Left ventricle myocardium inferior (tissue), 1 donor: ENCODE data around the gene BAMBI. TPM values are rescaled to one million over a fixed set of nuclear protein-coding genes. Genes with fewer than 3 reads are reported as not detected.

Source experiments
- DNase-seq: peaks from one replicate; pipeline ENCODE4 v3.0.0-alpha.2; 2020
- H3K27ac ChIP-seq: fragments of 200-600 bp; replicated peaks from 2 replicates; pipeline ENCODE4 v1.8.0; 2021
- H3K27me3 ChIP-seq: fragments of 200-600 bp; 2 replicates; pipeline ENCODE4 v1.8.0; 2021; ENCODE audit warnings: low read depth
- H3K36me3 ChIP-seq: fragments of 200-600 bp; 2 replicates; pipeline ENCODE4 v1.8.0; 2021
- H3K4me1 ChIP-seq: fragments of 200-600 bp; 2 replicates; pipeline ENCODE4 v1.8.0; 2021
- H3K4me3 ChIP-seq: fragments of 200-600 bp; 2 replicates; pipeline ENCODE4 v1.8.0; 2021; ENCODE audit warnings: mild to moderate bottlenecking, moderate library complexity
- H3K9me3 ChIP-seq: fragments of 200-600 bp; replicated peaks from 2 replicates; pipeline ENCODE4 v1.8.0; 2021
- CTCF ChIP-seq: fragments of 200-600 bp; IDR thresholded peaks from 2 replicates; pipeline ENCODE4 v1.8.0; 2021; ENCODE audit warnings: antibody characterized with exemption, mild to moderate bottlenecking, borderline replicate concordance
- intact Hi-C: fragments of 100-400 bp; cut with micrococcal nuclease; formaldehyde crosslinking; loops from one replicate; pipeline ENCODE4 v1.11.0; 2022
- total RNA-seq: library from RNA; stranded (reverse); fragmentation: NEBNext Ultra II Directional; extraction: Animal tissue kit (Norgen Biotek cat#: 25700); gene quantifications from one replicate; pipeline ENCODE4 v1.2.1, GENCODE V29; 2021
- donor health status: DM: no; HTN: yes; CAD: no; lungs with severe emphysema.

Gene BAMBI
- total RNA-seq, 1 donor from 2014 or later: 15.4 TPM

GRCh38 chr10:28704464-28705161 is 27.3 kb downstream of the BAMBI start:
- Histone ChIP-seq H3K4me3 (no peak overlapping the region), H3K4me1 (no peaks in the 10 kb centered on the region), H3K27me3 (peaks cover 15% of the 10 kb centered on the region), H3K36me3 (no peaks in the 10 kb centered on the region), H3K9me3 (no peaks in the 10 kb centered on the region), H3K27ac (no peak overlapping the region)
- intact Hi-C loops: no loop called here
- DNase-seq: no peak
- TF ChIP-seq CTCF: no peak

DNA sequence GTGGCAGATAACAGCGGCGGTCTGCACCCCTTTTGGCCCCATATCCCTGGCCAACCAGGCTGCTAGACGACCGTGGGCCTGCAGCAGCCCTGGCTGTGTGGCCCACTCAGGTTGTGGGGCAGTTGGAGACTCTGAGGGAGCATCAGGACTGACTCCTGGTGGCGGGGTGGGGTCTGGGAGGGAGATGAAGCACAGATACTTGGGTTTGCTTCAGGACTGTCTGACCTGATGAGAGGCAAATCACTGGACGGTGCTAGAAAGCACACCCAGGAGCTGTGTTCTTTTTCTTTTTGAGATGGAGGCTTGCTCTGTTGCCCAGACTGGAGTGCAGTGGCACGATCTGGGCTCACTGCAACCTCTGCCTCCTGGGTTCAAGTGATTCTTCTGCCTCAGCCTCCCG is 28.2 kb downstream of the BAMBI start:
- Histone ChIP-seq H3K27me3 (peaks cover 15% of the 10 kb centered on the region), H3K9me3 (no peaks in the 10 kb centered on the region), H3K4me1 (peaks cover 8% of the 10 kb centered on the region), H3K27ac (no peak overlapping the region), H3K4me3 (no peak overlapping the region), H3K36me3 (no peaks in the 10 kb centered on the region)
- DNase-seq: no peak
- TF ChIP-seq CTCF: no peak
- intact Hi-C loops: no loop called here

GRCh38 chr10:28709001-28709710 is 31.8 kb downstream of the BAMBI start:
- H3K27me3 ChIP-seq: no peaks in the 10 kb centered on the region
- TF ChIP-seq CTCF: no peak
- H3K4me3 ChIP-seq: no peak overlapping the region
- no peaks in the 10 kb centered on the region for H3K9me3 ChIP-seq
- peaks cover 11% of the 10 kb centered on the region for H3K4me1 ChIP-seq
- no peak overlapping the region for H3K27ac ChIP-seq
- DNase-seq: no peak
- intact Hi-C loops: no loop called here
- no peaks in the 10 kb centered on the region for H3K36me3 ChIP-seq

GRCh38 chr10:28710202-28710886 is 33.0 kb downstream of the BAMBI start:
- DNase-seq: peak; percentile 24
- no peaks in the 10 kb centered on the region for H3K36me3 ChIP-seq
- H3K27ac ChIP-seq: peak overlapping the region; percentile 7
- no peak for TF ChIP-seq CTCF
- H3K4me3 ChIP-seq: no peak overlapping the region
- intact Hi-C loops: no loop called here
- no peaks in the 10 kb centered on the region for H3K27me3 ChIP-seq
- peaks cover 13% of the 10 kb centered on the region for H3K4me1 ChIP-seq
- H3K9me3 ChIP-seq: no peaks in the 10 kb centered on the region

DNA sequence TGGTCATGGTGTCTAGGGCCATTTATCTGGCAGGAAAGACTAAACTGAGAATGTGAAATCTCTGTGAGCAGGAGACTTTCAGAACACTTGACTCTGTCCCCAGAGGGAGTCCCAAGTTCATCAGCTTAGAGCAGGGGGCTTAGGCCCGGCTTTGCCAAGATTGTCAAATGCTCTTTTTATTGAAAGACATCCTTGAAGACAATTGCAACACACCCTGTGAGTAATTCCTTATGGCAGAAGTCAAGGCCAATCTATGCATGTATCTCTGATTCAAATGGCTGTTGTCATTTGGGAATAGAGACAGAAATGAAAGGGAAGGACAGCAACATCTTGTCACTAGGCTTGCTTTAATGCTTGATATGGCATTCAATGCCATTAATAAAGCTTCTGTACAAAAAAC is 33.7 kb downstream of the BAMBI start:
- Histone ChIP-seq H3K27me3 (no peaks in the 10 kb centered on the region), H3K27ac (no peak overlapping the region), H3K9me3 (no peaks in the 10 kb centered on the region), H3K4me1 (peaks cover 13% of the 10 kb centered on the region), H3K36me3 (no peaks in the 10 kb centered on the region), H3K4me3 (no peak overlapping the region)
- no peak for TF ChIP-seq CTCF
- intact Hi-C loops: no loop called here
- no peak for DNase-seq
